K562 (cell line): ENCODE measurements around the gene HOXD9. TPM values are rescaled to one million over a fixed set of nuclear protein-coding genes. Genes with fewer than 3 reads are reported as not detected.

Experiments used
- CBFB ChIP-seq: sonication (generic); formaldehyde crosslinking; IDR thresholded peaks from 2 replicates; pipeline ENCODE4 v1.4.0; 2020; ENCODE audit warnings: mild to moderate bottlenecking, missing genetic modification reagents
- CBX2 ChIP-seq: fragments of 200-600 bp; sonication (generic); IDR thresholded peaks from one replicate; pipeline ENCODE4 v1.6.1; 2012; ENCODE audit warnings: mild to moderate bottlenecking, low read length, inconsistent platforms; ENCODE audit not compliant: insufficient read depth, poor library complexity, severe bottlenecking
- ETS1 ChIP-seq: conservative IDR thresholded peaks from 2 replicates; pipeline ENCODE4 v1.6.1; 2011; ENCODE audit warnings: low read depth, mild to moderate bottlenecking, low read length; ENCODE audit not compliant: control insufficient read depth
- EWSR1 ChIP-seq: fragments of 450-650 bp; IDR thresholded peaks from 2 replicates; pipeline ENCODE4 v1.6.1; 2018; ENCODE audit warnings: borderline replicate concordance, mild to moderate bottlenecking, low read depth, moderate library complexity; ENCODE audit not compliant: partially characterized antibody
- GABPA ChIP-seq: fragments of 200-800 bp; sonication (Bioruptor generic); conservative IDR thresholded peaks from 2 replicates; pipeline ENCODE4 v1.6.1; 2016; ENCODE audit warnings: low read depth, missing genetic modification characterization, missing compliant biosample characterization
- GATAD2B ChIP-seq: fragments of 450-650 bp; IDR thresholded peaks from 2 replicates; pipeline ENCODE4 v1.6.1; 2017; ENCODE audit warnings: mild to moderate bottlenecking, borderline replicate concordance
- HDAC8 ChIP-seq: fragments of 450-650 bp; IDR thresholded peaks from 2 replicates; pipeline ENCODE4 v1.6.1; 2016; ENCODE audit warnings: mild to moderate bottlenecking, missing genetic modification characterization, moderate library complexity, missing compliant biosample characterization
- KAT7 ChIP-seq: sonication (generic); formaldehyde crosslinking; IDR thresholded peaks from 2 replicates; pipeline ENCODE4 v1.8.0; 2022; ENCODE audit warnings: missing genetic modification reagents, mild to moderate bottlenecking, borderline replicate concordance
- NFE2L1 ChIP-seq: fragments of 450-650 bp; IDR thresholded peaks from 2 replicates; pipeline ENCODE4 v1.6.1; 2016; ENCODE audit warnings: missing genetic modification characterization, low read depth, mild to moderate bottlenecking, missing compliant biosample characterization, moderate library complexity, borderline replicate concordance
- PCBP1 ChIP-seq: fragments of 200-400 bp; formaldehyde crosslinking; IDR thresholded peaks from 2 replicates; pipeline ENCODE4 v1.6.1; 2018; ENCODE audit warnings: mild to moderate bottlenecking, low read depth, low read length; ENCODE audit not compliant: poor library complexity, severe bottlenecking
- RBM34 ChIP-seq: fragments of 200-400 bp; formaldehyde crosslinking; IDR thresholded peaks from 2 replicates; pipeline ENCODE4 v1.6.1; 2018; ENCODE audit warnings: low read length, borderline replicate concordance; ENCODE audit not compliant: insufficient read depth
- SFPQ ChIP-seq: fragments of 200-400 bp; formaldehyde crosslinking; IDR thresholded peaks from 2 replicates; pipeline ENCODE4 v1.6.1; 2017; ENCODE audit warnings: mild to moderate bottlenecking, low read depth, low read length, moderate library complexity
- SMARCA5 ChIP-seq: fragments of 450-650 bp; IDR thresholded peaks from 2 replicates; pipeline ENCODE4 v1.6.1; 2016
- SREBF2 ChIP-seq: sonication (generic); formaldehyde crosslinking; IDR thresholded peaks from 2 replicates; pipeline ENCODE4 v1.4.0; 2020; ENCODE audit warnings: mild to moderate bottlenecking, missing genetic modification reagents
- STAT5B ChIP-seq: fragments of 250-450 bp; sonication (Bioruptor Pico); IDR thresholded peaks from 2 replicates; pipeline ENCODE4 v1.8.0; 2021; ENCODE audit warnings: mild to moderate bottlenecking, inconsistent platforms
- USF2 ChIP-seq: sonication (generic); formaldehyde crosslinking; IDR thresholded peaks from 2 replicates; pipeline ENCODE4 v1.5.0; 2020; ENCODE audit warnings: missing genetic modification reagents
- ZBTB1 ChIP-seq: sonication (generic); formaldehyde crosslinking; IDR thresholded peaks from 2 replicates; pipeline ENCODE4 v1.8.1; 2023; ENCODE audit warnings: missing genetic modification reagents, low read depth, mild to moderate bottlenecking, borderline replicate concordance
- ZNF175 ChIP-seq: fragments of 200-800 bp; sonication (Bioruptor generic); IDR thresholded peaks from 2 replicates; pipeline ENCODE4 v1.6.1; 2016; ENCODE audit warnings: low read depth, mild to moderate bottlenecking, missing genetic modification characterization, missing compliant biosample characterization
- ZNF384 ChIP-seq: IDR thresholded peaks from 2 replicates; pipeline ENCODE4 v1.6.1; 2012; ENCODE audit warnings: low read depth, low read length, improper control_type of control experiment
- ZNF717 ChIP-seq: fragments of 250-450 bp; sonication (Bioruptor Pico); IDR thresholded peaks from 2 replicates; pipeline ENCODE4 v1.5.0; 2021
- ZNF76 ChIP-seq: fragments of 250-450 bp; sonication (Bioruptor Pico); IDR thresholded peaks from 2 replicates; pipeline ENCODE4 v1.4.0; 2020; ENCODE audit warnings: mild to moderate bottlenecking, moderate library complexity, borderline replicate concordance
- polyA plus RNA-seq, 8 experiments: library from polyadenylated mRNA; depleted of rRNA in 4 of 8; stranded (reverse) in 5 of 8; unstranded in 3 of 8; fragments of >200 nt; fragmentation: Nextera tagmentation in 2 of 8; fragmentation: Illumina TruSeq in 1 of 8; extraction: Ambion mirVana in 2 of 8; extraction: Trizol in 1 of 8; gene quantifications; 2 replicates each; pipeline versions ENCODE4 v1.2.1 to v1.2.3, GENCODE V29; 2011 to 2014; ENCODE audit warnings: inconsistent platforms in 1 of 8, missing spikeins in 1 of 8
- total RNA-seq, 7 experiments: library from RNA; depleted of rRNA in 6 of 7; stranded (reverse); fragments of >200 nt in 6 of 7; fragmentation: Illumina TruSeq in 2 of 7; extraction: Trizol in 2 of 7; gene quantifications; 2 replicates each; pipeline versions ENCODE4 v1.2.1 to v1.2.3, GENCODE V29; 2011 to 2021; ENCODE audit warnings: low replicate concordance in 1 of 7
- TF ChIP-seq, protein P1 (sequence below): sonication (generic); formaldehyde crosslinking; IDR thresholded peaks from 2 replicates; pipeline ENCODE4 v1.8.0; 2022; ENCODE audit warnings: missing genetic modification reagents, mild to moderate bottlenecking, borderline replicate concordance

The HOXD9 gene
- total and polyA plus RNA-seq, 9 of the 15 experiments (the other 6 are each of a cell fraction or from before 2014, with no cell fraction given), result not detected

DNA sequence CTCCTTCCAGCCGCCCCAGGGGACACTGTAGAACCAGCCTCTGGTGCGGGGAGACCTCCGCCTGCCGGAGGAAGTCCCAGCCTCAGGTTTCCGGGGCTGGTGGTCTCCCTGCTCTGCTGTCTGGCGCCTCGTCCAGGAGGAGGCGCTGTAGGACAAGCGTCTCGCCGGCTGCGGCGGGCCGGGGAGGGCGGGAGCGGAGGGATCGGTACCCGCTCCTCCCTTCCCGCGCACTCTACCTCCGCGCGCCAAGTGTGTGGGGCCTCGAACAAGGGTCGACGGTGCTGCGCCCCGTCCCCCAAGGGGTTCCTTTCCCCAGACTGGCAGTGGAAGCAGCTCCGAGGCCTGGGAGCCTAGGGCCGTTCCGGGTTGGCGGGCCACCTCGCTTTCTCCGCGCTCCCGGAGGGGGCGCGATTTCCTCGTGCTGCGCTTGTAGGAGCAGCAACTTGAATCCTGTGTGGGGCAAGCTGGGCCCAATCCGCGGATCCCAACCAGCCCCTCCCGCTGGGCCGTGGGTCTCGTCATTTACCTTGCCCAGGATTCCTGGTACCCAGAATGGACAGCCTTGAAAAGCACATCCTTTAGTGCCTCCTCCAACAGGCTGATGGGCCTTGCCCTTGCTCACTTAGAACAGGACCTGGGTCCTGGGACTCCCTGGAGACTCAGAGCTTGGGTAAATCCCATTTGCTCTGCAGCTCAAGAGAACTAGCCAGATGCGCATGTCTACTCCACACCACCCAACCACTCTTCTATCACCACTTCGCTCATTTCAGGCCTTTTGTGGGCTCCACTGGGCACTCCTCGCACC is 18.2 kb downstream of the HOXD9 start (continued):
- TF ChIP-seq NFE2L1 (tag) (no peak), PCBP1 (peak; percentile 75), ZNF717 (CRISPR knock-in tag) (no peak), ZBTB1 (CRISPR knock-in tag) (no peak), SMARCA5 (no peak), EWSR1 (no peak), RBM34 (no peak), HDAC8 (tag) (no peak), GABPA (peak; percentile 45; the same call in 1 of the 2 replicates), ZNF175 (no peak), KAT7 (CRISPR knock-in tag) (no peak), SFPQ (no peak), USF2 (CRISPR knock-in tag) (no peak), SREBF2 (CRISPR knock-in tag) (no peak), ZNF384 (no peak), ZNF76 (CRISPR knock-in tag) (no peak), ETS1 (0 out of 2 replicates have a peak, but pooled peaks have one; percentile 5), CBFB (CRISPR knock-in tag) (0 out of 2 replicates have a peak, but pooled peaks have one; percentile 51), GATAD2B (no peak), CBX2 (no peak), STAT5B (CRISPR knock-in tag) (no peak)
- TF ChIP-seq, protein P1, sequence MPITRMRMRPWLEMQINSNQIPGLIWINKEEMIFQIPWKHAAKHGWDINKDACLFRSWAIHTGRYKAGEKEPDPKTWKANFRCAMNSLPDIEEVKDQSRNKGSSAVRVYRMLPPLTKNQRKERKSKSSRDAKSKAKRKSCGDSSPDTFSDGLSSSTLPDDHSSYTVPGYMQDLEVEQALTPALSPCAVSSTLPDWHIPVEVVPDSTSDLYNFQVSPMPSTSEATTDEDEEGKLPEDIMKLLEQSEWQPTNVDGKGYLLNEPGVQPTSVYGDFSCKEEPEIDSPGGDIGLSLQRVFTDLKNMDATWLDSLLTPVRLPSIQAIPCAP (CRISPR knock-in tag), result no peak
